ENCODE measurements around the gene TMEM186. TPM values are rescaled to one million over a fixed set of nuclear protein-coding genes. Genes with fewer than 3 reads are reported as not detected.
"Not testable (repeated sequence)": the region's sequence is repeated elsewhere in the genome, so short reads cannot be mapped to it uniquely, and the experiment has no call there.

Gene TMEM186
- total RNA-seq, 4 donors from 2014 or later = 7.2 to 11.3 (median 8.9) TPM

DNA sequence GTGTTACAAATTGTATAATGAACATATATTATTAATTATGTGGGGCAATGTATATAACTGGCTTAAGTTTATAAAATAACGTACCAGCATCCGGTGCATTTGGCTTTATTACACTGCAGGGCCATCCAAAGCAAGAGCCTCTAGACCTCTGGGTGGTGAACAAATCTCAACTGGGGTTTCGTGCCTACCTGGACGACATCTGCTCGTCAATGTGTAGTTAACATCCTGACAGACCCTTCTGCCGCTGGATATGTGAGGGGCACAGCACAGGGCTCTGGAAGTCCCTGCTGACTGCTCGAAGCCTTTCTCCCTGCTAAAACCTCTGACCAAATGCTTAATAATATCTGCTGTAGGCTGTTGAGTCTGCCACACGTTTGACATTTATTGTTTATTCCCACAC is 2.3 kb downstream of the TMEM186 start:
- TF ChIP-seq POLR2A (IDR thresholded peaks at IDR 0.05) = no peak
- TF ChIP-seq, protein P1, sequence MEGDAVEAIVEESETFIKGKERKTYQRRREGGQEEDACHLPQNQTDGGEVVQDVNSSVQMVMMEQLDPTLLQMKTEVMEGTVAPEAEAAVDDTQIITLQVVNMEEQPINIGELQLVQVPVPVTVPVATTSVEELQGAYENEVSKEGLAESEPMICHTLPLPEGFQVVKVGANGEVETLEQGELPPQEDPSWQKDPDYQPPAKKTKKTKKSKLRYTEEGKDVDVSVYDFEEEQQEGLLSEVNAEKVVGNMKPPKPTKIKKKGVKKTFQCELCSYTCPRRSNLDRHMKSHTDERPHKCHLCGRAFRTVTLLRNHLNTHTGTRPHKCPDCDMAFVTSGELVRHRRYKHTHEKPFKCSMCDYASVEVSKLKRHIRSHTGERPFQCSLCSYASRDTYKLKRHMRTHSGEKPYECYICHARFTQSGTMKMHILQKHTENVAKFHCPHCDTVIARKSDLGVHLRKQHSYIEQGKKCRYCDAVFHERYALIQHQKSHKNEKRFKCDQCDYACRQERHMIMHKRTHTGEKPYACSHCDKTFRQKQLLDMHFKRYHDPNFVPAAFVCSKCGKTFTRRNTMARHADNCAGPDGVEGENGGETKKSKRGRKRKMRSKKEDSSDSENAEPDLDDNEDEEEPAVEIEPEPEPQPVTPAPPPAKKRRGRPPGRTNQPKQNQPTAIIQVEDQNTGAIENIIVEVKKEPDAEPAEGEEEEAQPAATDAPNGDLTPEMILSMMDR (IDR thresholded peaks at IDR 0.05) = no peak
- TF ChIP-seq POLR2AphosphoS5 (IDR thresholded peaks at IDR 0.05) = no peak
- ATAC-seq = no peak
- 87 to 92% methylated on average over 5 to 8 of the region's 8 CpGs for WGBS, 2 donors (ENCODE audit: low coverage in 1 of 2)
- no peaks in the 10 kb centered on the region for H3K27me3 ChIP-seq
- no peak overlapping the region for H3K4me3 ChIP-seq
- no peaks in the 10 kb centered on the region for H3K9me3 ChIP-seq
- no peak overlapping the region for H3K27ac ChIP-seq
- peaks cover 0 to 45% (median 29%) of the 10 kb centered on the region in 3 donors for H3K4me1 ChIP-seq
- H3K36me3 ChIP-seq = peaks cover 0 to 18% of the 10 kb centered on the region in 2 donors

DNA sequence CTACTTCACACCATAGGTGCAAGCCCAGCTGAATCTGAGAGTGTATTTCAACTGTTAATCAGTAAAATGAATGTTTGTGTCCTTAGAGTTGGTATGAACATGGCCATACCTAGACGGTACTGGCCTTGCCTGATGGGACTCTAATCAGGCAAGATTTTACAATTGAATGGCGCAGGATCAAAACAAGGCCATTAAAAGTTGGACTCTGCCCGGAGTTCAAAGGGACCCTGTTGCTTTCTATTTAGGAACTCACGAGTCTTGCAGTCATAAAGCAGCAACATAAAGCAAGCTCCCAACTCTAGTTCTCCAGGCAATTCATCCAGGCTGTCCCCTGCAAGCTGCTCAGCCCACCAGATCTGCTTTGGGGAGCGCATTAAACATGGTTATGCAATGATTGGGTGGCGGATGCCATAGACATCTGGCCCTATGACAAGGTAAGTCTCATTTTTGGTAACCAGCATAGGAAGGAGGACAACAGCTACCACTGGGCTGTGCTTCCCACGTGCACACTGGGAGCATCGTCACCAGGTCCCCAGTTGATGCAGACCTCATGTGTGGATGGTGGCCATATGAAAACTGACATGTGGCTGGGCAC is 8.8 kb downstream of the TMEM186 start:
- ATAC-seq = no peak
- 75 to 76% methylated on average over 3 to 7 of the region's 8 CpGs for WGBS, 2 donors (ENCODE audit: low coverage in 1 of 2)
- peaks cover 0 to 6% of the 10 kb centered on the region in 2 donors for H3K36me3 ChIP-seq
- no peaks in the 10 kb centered on the region for H3K27me3 ChIP-seq
- no peak overlapping the region for H3K27ac ChIP-seq
- no peaks in the 10 kb centered on the region for H3K4me1 ChIP-seq
- TF ChIP-seq POLR2A (IDR thresholded peaks at IDR 0.05) (peak in 1 of 2 donors; percentile 15), POLR2AphosphoS5 (IDR thresholded peaks at IDR 0.05) (no peak)
- no peak overlapping the region for H3K4me3 ChIP-seq
- H3K9me3 ChIP-seq = no peaks in the 10 kb centered on the region

DNA sequence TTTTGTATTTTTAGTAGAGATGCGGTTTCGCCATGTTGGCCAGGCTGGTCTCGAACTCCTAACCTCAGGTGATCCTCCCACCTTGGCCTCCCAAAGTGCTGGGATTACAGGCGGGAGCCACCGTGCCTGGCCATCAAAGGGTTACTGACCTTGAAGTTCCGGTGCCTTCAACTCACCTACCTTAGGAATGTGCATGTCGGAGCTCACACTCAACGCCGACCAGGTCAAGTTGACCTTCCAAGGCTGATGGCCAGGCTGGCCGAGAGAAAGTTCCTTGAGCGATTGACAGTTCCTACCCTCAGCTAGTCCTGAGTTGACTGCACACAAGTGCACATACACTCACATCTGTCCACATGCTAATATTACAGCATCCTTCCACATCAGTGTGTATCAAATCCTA is 11.1 kb downstream of the TMEM186 start:
- H3K4me3 ChIP-seq, H3K27me3 ChIP-seq, H3K36me3 ChIP-seq, H3K4me1 ChIP-seq, ATAC-seq, H3K27ac ChIP-seq, H3K9me3 ChIP-seq: not testable (repeated sequence)
- 89% methylated on average over 6 of the region's 11 CpGs; no CpG with 5 or more reads in 1 of the 2 donors for WGBS, 2 donors (ENCODE audit: low coverage in 1 of 2)

DNA sequence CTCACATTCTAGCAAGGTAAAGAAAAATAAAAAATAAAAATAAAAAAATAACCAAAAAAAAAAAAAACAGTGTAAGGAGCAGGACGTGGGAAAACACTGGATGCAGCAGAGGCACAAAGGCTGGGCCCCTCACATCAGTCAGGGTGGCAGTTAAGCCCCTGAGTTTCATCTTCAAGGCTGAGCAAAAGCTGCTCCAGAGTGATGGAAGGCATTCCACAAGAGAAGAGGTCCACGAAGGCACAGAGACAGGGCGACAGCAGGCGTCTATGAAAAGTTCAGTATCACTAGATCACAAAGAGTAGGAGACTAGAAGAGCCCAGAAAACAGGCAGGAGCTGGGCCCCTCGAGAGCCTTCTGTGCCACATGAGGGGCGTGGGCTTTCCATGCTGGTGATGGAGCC is 12.0 kb downstream of the TMEM186 start:
- H3K27ac ChIP-seq = no peak overlapping the region
- H3K27me3 ChIP-seq = no peaks in the 10 kb centered on the region
- no peak for ATAC-seq
- H3K36me3 ChIP-seq = peaks cover 0 to 10% of the 10 kb centered on the region in 2 donors
- 72 to 84% methylated on average over 4 to 6 of the region's 6 CpGs for WGBS, 2 donors (ENCODE audit: low coverage in 1 of 2)
- no peak overlapping the region for H3K4me3 ChIP-seq
- TF ChIP-seq, protein P1 (IDR thresholded peaks at IDR 0.05) = no peak
- no peak for TF ChIP-seq EP300 (IDR thresholded peaks at IDR 0.05)
- no peak for TF ChIP-seq POLR2A (IDR thresholded peaks at IDR 0.05)
- no peak for TF ChIP-seq POLR2AphosphoS5 (IDR thresholded peaks at IDR 0.05)
- H3K9me3 ChIP-seq = no peaks in the 10 kb centered on the region
- H3K4me1 ChIP-seq = no peaks in the 10 kb centered on the region

DNA sequence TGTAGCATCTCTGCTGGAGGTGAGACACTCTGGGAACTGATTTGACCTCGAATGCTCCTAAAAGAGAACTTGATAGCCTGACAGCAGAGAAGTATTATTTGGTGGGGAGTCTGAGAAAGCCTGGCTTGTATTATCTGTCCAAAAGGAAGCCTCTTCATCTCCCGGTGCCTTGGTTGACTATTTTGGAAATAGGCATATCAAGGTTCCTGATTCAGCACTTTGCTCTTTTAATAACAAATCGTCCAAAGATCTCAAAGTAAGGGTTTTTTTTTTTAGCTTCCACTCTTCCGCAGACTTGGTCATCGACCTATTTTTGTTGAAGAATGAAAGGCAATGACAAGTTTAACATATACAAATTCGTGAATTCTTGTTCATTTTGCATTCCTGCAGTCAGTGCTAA is 14.8 kb downstream of the TMEM186 start:
- ATAC-seq = no peak
- Histone ChIP-seq H3K4me1 (no peaks in the 10 kb centered on the region), H3K27ac (no peak overlapping the region), H3K9me3 (no peaks in the 10 kb centered on the region), H3K27me3 (no peaks in the 10 kb centered on the region), H3K36me3 (peaks cover 0 to 37% of the 10 kb centered on the region in 2 donors), H3K4me3 (no peak overlapping the region)
- WGBS, 2 donors (ENCODE audit: low coverage in 1 of 2) = 26 to 37% methylated on average over 5 to 6 of the region's 6 CpGs
- no peak for TF ChIP-seq POLR2AphosphoS5 (IDR thresholded peaks at IDR 0.05)
- TF ChIP-seq EP300 (IDR thresholded peaks at IDR 0.05) = no peak
- TF ChIP-seq POLR2A (IDR thresholded peaks at IDR 0.05) = no peak
- TF ChIP-seq, protein P1 (IDR thresholded peaks at IDR 0.05) = no peak

DNA sequence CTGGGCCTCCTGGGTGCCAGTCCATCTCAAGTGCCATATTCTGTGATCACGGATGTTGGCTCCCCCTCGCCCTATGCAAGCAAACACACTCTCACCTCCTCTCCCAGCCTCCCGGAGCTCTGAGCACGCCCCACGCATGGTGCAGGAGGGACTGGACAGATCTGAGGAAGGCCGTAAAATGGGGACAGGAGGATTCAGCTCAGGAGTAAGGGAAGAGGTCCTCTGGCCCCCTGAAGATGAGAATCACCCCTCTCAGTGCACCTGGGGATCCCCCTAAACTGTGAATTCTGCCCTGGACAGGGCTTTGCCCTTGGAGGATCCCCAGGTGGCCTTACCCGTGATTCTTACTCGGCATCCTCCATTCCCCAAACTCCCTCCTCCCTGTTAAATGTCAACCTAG is 15.6 kb downstream of the TMEM186 start:
- Histone ChIP-seq H3K36me3 (peaks cover 0 to 45% of the 10 kb centered on the region in 2 donors), H3K9me3 (no peaks in the 10 kb centered on the region), H3K4me3 (no peak overlapping the region), H3K27ac (no peak overlapping the region), H3K4me1 (no peaks in the 10 kb centered on the region), H3K27me3 (no peaks in the 10 kb centered on the region)
- no CpG with 5 or more reads among the region's 8 CpGs for WGBS, 2 donors (ENCODE audit: low coverage in 1 of 2)
- TF ChIP-seq, protein P1 (IDR thresholded peaks at IDR 0.05) = no peak
- TF ChIP-seq EP300 (IDR thresholded peaks at IDR 0.05) = no peak
- TF ChIP-seq POLR2A (IDR thresholded peaks at IDR 0.05) = no peak
- no peak for TF ChIP-seq POLR2AphosphoS5 (IDR thresholded peaks at IDR 0.05)
- ATAC-seq = no peak

Data from gastroesophageal sphincter (tissue), 4 donors.